Transverse colon (tissue), 4 donors: ENCODE data around the gene CLEC4F.

Experiments used
- CTCF ChIP-seq, 5 experiments: fragments of 200-600 bp in 3 of 5; fragments of 450-650 bp in 2 of 5; sonication (generic) in 3 of 5; IDR thresholded peaks; 1 replicate in 2 of 5; 2 replicates in 3 of 5; pipeline ENCODE4 v1.5.1; 2016 to 2017; ENCODE audit warnings: antibody characterized with exemption in 5 of 5, inconsistent platforms in 3 of 5, mild to moderate bottlenecking in 2 of 5, moderate library complexity in 1 of 5
- POLR2AphosphoS5 ChIP-seq, 3 donors: sonication (generic); formaldehyde crosslinking; IDR thresholded peaks; one replicate each; pipeline ENCODE4 v1.6.1; 2016; ENCODE audit warnings: antibody characterized with exemption in 3 of 3

GRCh38 chr2:70807102-70807827, 13.1 kb downstream of the CLEC4F start:
- TF ChIP-seq CTCF (IDR thresholded peaks at IDR 0.05) (no peak), POLR2AphosphoS5 (IDR thresholded peaks at IDR 0.05) (no peak)
